NCI-H1092 treated with DMSO at 0.1 percent for 48 hours (cell line): ENCODE results near the gene G6PC2.

Source experiments
- DNase-seq: peaks from one replicate; lab custom pipeline; 2025; lab: John Stamatoyannopoulos, UW

The G6PC2 gene

DNA sequence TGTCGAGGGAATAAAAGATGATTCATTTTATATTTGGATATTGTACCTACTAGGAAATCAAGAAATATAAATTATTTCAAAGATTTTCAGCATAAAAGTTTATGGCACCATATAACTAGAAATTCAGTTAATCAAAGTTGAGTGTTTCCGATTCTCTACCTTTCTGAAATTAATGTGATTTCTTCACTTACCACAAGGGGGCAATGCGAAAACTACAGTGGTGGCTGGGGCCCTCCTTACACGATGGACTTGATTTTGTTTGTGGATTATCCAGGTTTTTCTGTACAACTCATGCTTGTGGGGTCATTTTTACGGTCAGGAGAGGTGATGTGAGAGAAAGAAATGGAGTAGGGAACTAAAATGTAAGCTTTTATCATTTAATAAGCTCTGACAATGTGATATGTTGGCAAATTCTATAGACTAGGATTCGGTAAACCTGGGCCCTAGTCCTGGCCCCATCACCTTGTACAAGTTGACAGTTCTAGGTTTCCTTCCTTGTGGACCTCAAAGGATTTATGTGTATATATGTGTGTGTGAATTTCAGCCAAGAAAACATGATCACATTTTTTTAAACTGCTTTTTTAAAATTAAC is 47.6 kb downstream of the G6PC2 start:
- no peak for DNase-seq

DNA sequence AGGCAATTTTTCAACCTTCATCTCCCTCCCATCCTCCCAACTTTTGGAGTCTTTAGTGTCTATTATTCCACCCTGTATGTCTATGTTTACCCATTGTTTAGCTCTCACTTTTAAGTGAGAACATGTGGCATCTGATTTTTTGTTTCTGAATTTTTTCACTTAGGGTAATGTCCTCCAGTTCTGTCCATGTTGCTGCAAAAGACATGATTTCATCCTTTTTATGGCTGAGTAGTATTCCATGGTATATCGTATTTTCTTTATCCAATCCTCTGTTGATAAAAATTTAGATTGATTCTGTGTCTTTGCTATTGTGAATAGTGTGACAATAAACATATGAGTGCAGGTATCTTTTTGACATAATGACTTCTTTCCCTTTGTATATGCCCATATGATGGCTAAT is 48.2 kb downstream of the G6PC2 start:
- DNase-seq: no peak

DNA sequence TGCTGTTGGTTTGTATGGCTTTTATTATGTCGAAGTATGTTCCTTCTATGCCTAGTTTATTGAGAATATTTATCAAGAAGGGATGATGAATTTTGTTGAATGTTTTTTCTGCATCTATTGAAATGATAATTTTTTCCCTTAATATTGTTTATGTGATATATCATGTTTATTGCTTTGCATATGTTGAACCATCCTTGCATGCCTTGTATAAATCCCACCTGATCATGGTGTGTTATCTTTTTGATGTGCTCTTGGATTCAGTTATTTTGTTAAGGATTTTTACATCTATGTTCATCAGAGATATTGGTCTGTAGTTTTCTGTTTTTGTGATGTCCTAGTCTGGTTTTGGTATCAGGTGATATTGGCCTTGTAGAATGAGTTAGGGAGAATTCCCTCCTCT is 50.8 kb downstream of the G6PC2 start:
- no peak for DNase-seq

DNA sequence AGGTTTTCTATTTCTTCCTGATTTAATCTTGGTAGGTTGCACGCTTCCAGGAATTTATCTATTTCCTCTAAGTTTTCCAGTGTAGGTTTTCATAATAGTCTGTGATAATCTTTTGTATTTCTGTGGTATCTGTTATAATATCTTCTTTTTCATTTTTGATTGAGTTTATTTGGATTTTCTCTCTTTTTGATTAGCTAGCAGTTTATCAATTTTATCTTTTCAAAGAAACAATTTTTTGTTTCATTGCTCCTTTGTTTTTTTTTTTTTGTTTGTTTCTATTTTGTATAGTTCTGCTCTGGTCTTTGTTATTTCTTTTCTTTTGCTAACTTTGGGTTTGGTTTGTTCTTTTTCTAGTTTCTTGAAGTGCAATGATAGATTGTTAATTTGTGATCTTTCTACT is 51.3 kb downstream of the G6PC2 start:
- DNase-seq: no peak

DNA sequence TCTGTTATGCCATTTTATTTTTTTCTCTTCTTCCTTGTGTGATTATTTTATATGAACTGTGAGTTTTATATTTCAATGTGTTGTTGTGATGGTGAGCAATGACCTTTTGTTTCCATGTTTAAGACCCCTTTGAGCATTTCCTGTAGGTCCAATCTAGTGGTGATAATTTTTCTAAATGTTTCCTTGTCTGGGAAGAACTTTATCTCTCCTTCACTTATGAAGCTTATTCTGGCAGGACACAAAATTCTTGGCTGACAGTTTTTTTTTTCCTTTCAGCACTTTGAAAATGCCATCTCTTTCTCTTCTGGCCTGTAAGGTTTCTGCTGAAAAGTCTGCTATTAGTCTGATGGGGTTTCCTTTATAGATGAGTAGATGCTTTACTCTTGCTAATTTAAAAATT is 53.2 kb downstream of the G6PC2 start:
- DNase-seq: no peak

DNA sequence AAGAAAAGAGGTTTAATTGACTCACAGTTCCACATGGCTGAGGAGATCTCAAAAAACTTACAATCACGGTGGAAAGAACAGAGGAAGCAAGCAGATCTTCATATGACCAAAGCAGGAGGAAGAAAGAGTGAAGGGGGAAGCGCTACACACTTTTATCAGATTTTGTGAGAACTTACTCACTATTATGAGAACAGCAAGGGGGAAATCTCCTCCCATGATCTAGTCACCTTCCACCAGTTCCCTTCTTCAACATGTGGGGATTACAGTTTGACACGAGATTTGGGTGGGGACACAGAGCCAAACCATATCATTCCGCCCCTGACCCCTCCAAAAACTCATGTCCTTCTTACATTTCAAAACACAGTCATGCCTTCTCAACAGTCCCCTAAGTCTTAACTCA is 54.2 kb downstream of the G6PC2 start:
- DNase-seq: no peak

DNA sequence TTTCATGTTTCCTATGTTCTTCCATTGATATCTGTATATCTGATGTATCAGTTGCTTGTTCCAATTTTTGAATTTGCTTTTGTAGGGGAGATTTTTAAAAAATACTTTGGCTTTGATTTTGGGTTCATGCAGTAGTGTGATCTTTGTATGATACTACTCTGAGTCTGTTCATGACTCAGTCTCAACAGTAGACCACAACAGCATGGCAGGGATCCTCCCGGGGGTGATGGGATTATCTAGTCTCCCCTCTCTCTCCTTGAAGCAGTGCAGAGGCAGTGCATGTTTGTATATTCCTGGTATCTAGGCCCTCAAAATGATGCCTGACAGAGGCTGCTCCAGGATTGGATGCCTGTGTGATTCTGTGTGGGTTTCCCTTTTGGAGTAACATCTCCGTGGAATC is 55.3 kb downstream of the G6PC2 start:
- no peak for DNase-seq
